WTC11 (cell line): Measurements from ENCODE around the gene FABP1. TPM values are rescaled to one million over a fixed set of nuclear protein-coding genes. Genes with fewer than 3 reads are reported as not detected.

Source experiments
- ATAC-seq: fragments of 200-7000 bp; cut with Tn5 transposase; 2 replicates; pipeline ENCODE4 v1.10.0; 2021; ENCODE audit warnings: mild to moderate bottlenecking, moderate library complexity
- CTCF ChIA-PET: fragments of 300-600 bp; sonication (Branson Sonifier 250); formaldehyde crosslinking; loops from one replicate; lab custom pipeline; 2021; ENCODE audit warnings: antibody characterized with exemption; lab: Charles Lee
- POLR2A ChIA-PET: fragments of 350-600 bp; sonication (Branson Sonifier 250); formaldehyde crosslinking; loops from one replicate; lab custom pipeline; 2021; ENCODE audit warnings: antibody characterized with exemption; lab: Charles Lee
- DNase-seq: peaks from one replicate; pipeline ENCODE4 v3.0.0; 2021; ENCODE audit warnings: low spot score
- H3K27ac Mint-ChIP-seq: 2 replicates; pipeline ENCODE4 v1.8.0; 2021; ENCODE audit warnings: mixed read lengths
- H3K27me3 Mint-ChIP-seq: 2 replicates; pipeline ENCODE4 v1.8.0; 2021; ENCODE audit warnings: low read depth, mild to moderate bottlenecking, moderate library complexity, mixed read lengths
- H3K36me3 Mint-ChIP-seq: 2 replicates; pipeline ENCODE4 v1.8.0; 2021; ENCODE audit warnings: mixed read lengths
- H3K4me1 Mint-ChIP-seq: 2 replicates; pipeline ENCODE4 v1.8.0; 2022; ENCODE audit warnings: mixed read lengths
- H3K4me3 Mint-ChIP-seq: 2 replicates; pipeline ENCODE4 v1.8.0; 2021; ENCODE audit warnings: mild to moderate bottlenecking, moderate library complexity, mixed read lengths
- H3K9me3 Mint-ChIP-seq: 2 replicates; pipeline ENCODE4 v1.8.0; 2021; ENCODE audit warnings: mixed read lengths
- ARID4B ChIP-seq: sonication (generic); formaldehyde crosslinking; IDR thresholded peaks from 2 replicates; pipeline ENCODE4 v1.8.0; 2023; ENCODE audit warnings: missing genetic modification reagents, mild to moderate bottlenecking, borderline replicate concordance
- ATF6 ChIP-seq: sonication (generic); formaldehyde crosslinking; IDR thresholded peaks from 2 replicates; pipeline ENCODE4 v1.8.1; 2023; ENCODE audit warnings: mild to moderate bottlenecking, missing genetic modification reagents
- CBFB ChIP-seq: sonication (generic); formaldehyde crosslinking; IDR thresholded peaks from 2 replicates; pipeline ENCODE4 v1.8.1; 2022; ENCODE audit warnings: mild to moderate bottlenecking, low read depth, missing genetic modification reagents
- CREB1 ChIP-seq: sonication (generic); formaldehyde crosslinking; IDR thresholded peaks from 2 replicates; pipeline ENCODE4 v1.8.0; 2023; ENCODE audit warnings: mild to moderate bottlenecking, missing genetic modification reagents
- E2F1 ChIP-seq: sonication (generic); formaldehyde crosslinking; IDR thresholded peaks from 2 replicates; pipeline ENCODE4 v1.8.0; 2022; ENCODE audit warnings: mild to moderate bottlenecking, missing genetic modification reagents
- ELF4 ChIP-seq: sonication (generic); formaldehyde crosslinking; IDR thresholded peaks from 2 replicates; pipeline ENCODE4 v1.8.1; 2022; ENCODE audit warnings: low read depth, mild to moderate bottlenecking, moderate library complexity, missing genetic modification reagents
- EMX1 ChIP-seq: fragments of 250-450 bp; sonication (Bioruptor Pico); IDR thresholded peaks from 2 replicates; pipeline ENCODE4 v1.8.0; 2021; ENCODE audit warnings: mild to moderate bottlenecking
- FOXP1 ChIP-seq: sonication (generic); formaldehyde crosslinking; IDR thresholded peaks from 2 replicates; pipeline ENCODE4 v1.8.0; 2022; ENCODE audit warnings: missing genetic modification reagents, mild to moderate bottlenecking, moderate library complexity, borderline replicate concordance
- MAX ChIP-seq: sonication (generic); formaldehyde crosslinking; IDR thresholded peaks from 2 replicates; pipeline ENCODE4 v1.8.0; 2022; ENCODE audit warnings: mild to moderate bottlenecking, missing genetic modification reagents
- OVOL2 ChIP-seq: fragments of 250-450 bp; sonication (Bioruptor Pico); IDR thresholded peaks from 2 replicates; pipeline ENCODE4 v1.9.0; 2021; ENCODE audit warnings: mild to moderate bottlenecking, borderline replicate concordance
- PREB ChIP-seq: sonication (generic); formaldehyde crosslinking; IDR thresholded peaks from 2 replicates; pipeline ENCODE4 v1.8.1; 2022; ENCODE audit warnings: mild to moderate bottlenecking, missing genetic modification reagents, moderate library complexity, borderline replicate concordance
- RELA ChIP-seq: sonication (generic); formaldehyde crosslinking; IDR thresholded peaks from 2 replicates; pipeline ENCODE4 v1.8.1; 2022; ENCODE audit warnings: missing genetic modification reagents, mild to moderate bottlenecking, borderline replicate concordance
- RORB ChIP-seq: fragments of 250-450 bp; sonication (Bioruptor Pico); IDR thresholded peaks from 2 replicates; pipeline ENCODE4 v1.9.0; 2021; ENCODE audit warnings: mild to moderate bottlenecking
- SP1 ChIP-seq: sonication (generic); formaldehyde crosslinking; conservative IDR thresholded peaks from 2 replicates; pipeline ENCODE4 v1.8.1; 2022; ENCODE audit warnings: missing genetic modification reagents
- TEAD1 ChIP-seq: sonication (generic); formaldehyde crosslinking; IDR thresholded peaks from 2 replicates; pipeline ENCODE4 v1.8.0; 2022; ENCODE audit warnings: mild to moderate bottlenecking, missing genetic modification reagents
- ZNF138 ChIP-seq: sonication (generic); formaldehyde crosslinking; conservative IDR thresholded peaks from 2 replicates; pipeline ENCODE4 v1.8.1; 2022; ENCODE audit warnings: mild to moderate bottlenecking, moderate library complexity, missing genetic modification reagents
- ZNF263 ChIP-seq: sonication (generic); formaldehyde crosslinking; IDR thresholded peaks from 2 replicates; pipeline ENCODE4 v1.8.1; 2022; ENCODE audit warnings: low read depth, mild to moderate bottlenecking, moderate library complexity, missing genetic modification reagents
- ZNF281 ChIP-seq: sonication (generic); formaldehyde crosslinking; IDR thresholded peaks from 2 replicates; pipeline ENCODE4 v1.8.0; 2023; ENCODE audit warnings: mild to moderate bottlenecking, missing genetic modification reagents
- ZNF317 ChIP-seq: sonication (generic); formaldehyde crosslinking; IDR thresholded peaks from 2 replicates; pipeline ENCODE4 v1.8.1; 2023; ENCODE audit warnings: low read depth, mild to moderate bottlenecking, moderate library complexity, missing genetic modification reagents, borderline replicate concordance
- ZNF671 ChIP-seq: fragments of 250-450 bp; sonication (Bioruptor Pico); IDR thresholded peaks from 2 replicates; pipeline ENCODE4 v1.8.0; 2021; ENCODE audit warnings: mild to moderate bottlenecking
- total RNA-seq: library from RNA; stranded (reverse); gene quantifications from 3 replicates; pipeline ENCODE4 v1.2.3, GENCODE V29; 2021

FABP1 gene
- total RNA-seq, 1 experiment from 2014 or later: 0.46 TPM

- Mint-ChIP-seq H3K4me3 (no peak overlapping the region), H3K27ac (no peak overlapping the region), H3K4me1 (peaks cover 36% of the 10 kb centered on the region), H3K9me3 (no peaks in the 10 kb centered on the region), H3K27me3 (no peaks in the 10 kb centered on the region; the same call in 1 of the 2 replicates), H3K36me3 (no peaks in the 10 kb centered on the region)
- no peak for TF ChIP-seq ZNF263 (CRISPR knock-in tag)
- no peak for TF ChIP-seq RELA
- TF ChIP-seq MAX (CRISPR knock-in tag): no peak
- no peak for TF ChIP-seq CREB1 (CRISPR knock-in tag)
- no peak for TF ChIP-seq CBFB (CRISPR knock-in tag)
- TF ChIP-seq EMX1 (CRISPR knock-in tag): no peak
- TF ChIP-seq SP1: no peak
- no peak for TF ChIP-seq PREB (CRISPR knock-in tag)
- no peak for TF ChIP-seq ZNF138 (CRISPR knock-in tag)
- no peak for TF ChIP-seq FOXP1 (CRISPR knock-in tag)
- no peak for TF ChIP-seq E2F1
- no peak for TF ChIP-seq ZNF281 (CRISPR knock-in tag)
- TF ChIP-seq OVOL2 (CRISPR knock-in tag): no peak
- no peak for TF ChIP-seq RORB (CRISPR knock-in tag)
- no peak for TF ChIP-seq ZNF317 (CRISPR knock-in tag)
- TF ChIP-seq TEAD1 (CRISPR knock-in tag): no peak
- TF ChIP-seq ATF6 (CRISPR knock-in tag): no peak
- TF ChIP-seq ELF4 (CRISPR knock-in tag): no peak
- no peak for ATAC-seq
- ChIA-PET CTCF (interaction anchor here (1.5 kb wide), 1 partner anchor 38 kb away, joined by 4 read pairs; no protein-coding TSS in a partner anchor), POLR2A (no interaction called here)
- no peak for DNase-seq
These were observed 29.3 kb downstream of the FABP1 start for GRCh38 chr2:88098558-88098900.

GRCh38 chr2:88097891-88098557, 29.8 kb downstream of the FABP1 start:
- peaks cover 36% of the 10 kb centered on the region for H3K4me1 Mint-ChIP-seq
- ATAC-seq (no peak), DNase-seq (no peak)
- no peak overlapping the region for H3K4me3 Mint-ChIP-seq
- ChIA-PET POLR2A (no interaction called here), CTCF (interaction anchor here (1.5 kb wide), 1 partner anchor 37 kb away, joined by 4 read pairs; no protein-coding TSS in a partner anchor)
- H3K27ac Mint-ChIP-seq: no peak overlapping the region
- H3K9me3 Mint-ChIP-seq: no peaks in the 10 kb centered on the region
- H3K27me3 Mint-ChIP-seq: no peaks in the 10 kb centered on the region; the same call in 1 of the 2 replicates
- H3K36me3 Mint-ChIP-seq: no peaks in the 10 kb centered on the region
- TF ChIP-seq ZNF671 (no peak), ARID4B (no peak), RORB (CRISPR knock-in tag) (no peak), ZNF138 (CRISPR knock-in tag) (no peak)
